WTC11 (cell line): ENCODE measurements around the gene ALK.

Experiments used
- ATF3 ChIP-seq: sonication (generic); formaldehyde crosslinking; conservative IDR thresholded peaks from 2 replicates; pipeline ENCODE4 v1.8.1; 2022; ENCODE audit warnings: mild to moderate bottlenecking, missing genetic modification reagents
- CREB1 ChIP-seq: sonication (generic); formaldehyde crosslinking; IDR thresholded peaks from 2 replicates; pipeline ENCODE4 v1.8.0; 2023; ENCODE audit warnings: mild to moderate bottlenecking, missing genetic modification reagents
- CREM ChIP-seq: sonication (generic); formaldehyde crosslinking; IDR thresholded peaks from 2 replicates; pipeline ENCODE4 v1.8.1; 2022; ENCODE audit warnings: mild to moderate bottlenecking, missing genetic modification reagents, moderate library complexity
- CTCF ChIP-seq: fragments of 200-600 bp; IDR thresholded peaks from 2 replicates; pipeline ENCODE4 v1.8.0; 2022; ENCODE audit warnings: antibody characterized with exemption
- MAX ChIP-seq: sonication (generic); formaldehyde crosslinking; IDR thresholded peaks from 2 replicates; pipeline ENCODE4 v1.8.0; 2022; ENCODE audit warnings: mild to moderate bottlenecking, missing genetic modification reagents
- NFYB ChIP-seq: sonication (generic); formaldehyde crosslinking; conservative IDR thresholded peaks from 2 replicates; pipeline ENCODE4 v1.8.0; 2022; ENCODE audit warnings: low read depth, missing genetic modification reagents
- NR1H2 ChIP-seq: sonication (generic); formaldehyde crosslinking; IDR thresholded peaks from 2 replicates; pipeline ENCODE4 v1.9.0; 2021; ENCODE audit warnings: mild to moderate bottlenecking, moderate library complexity, missing genetic modification reagents
- ZNF121 ChIP-seq: sonication (generic); formaldehyde crosslinking; IDR thresholded peaks from 2 replicates; pipeline ENCODE4 v1.8.0; 2023; ENCODE audit warnings: missing genetic modification reagents
- ZNF138 ChIP-seq: sonication (generic); formaldehyde crosslinking; conservative IDR thresholded peaks from 2 replicates; pipeline ENCODE4 v1.8.1; 2022; ENCODE audit warnings: mild to moderate bottlenecking, moderate library complexity, missing genetic modification reagents

- TF ChIP-seq CTCF = no peak
- no peak for TF ChIP-seq ZNF138 (CRISPR knock-in tag)
- no peak for TF ChIP-seq CREB1 (CRISPR knock-in tag)
- no peak for TF ChIP-seq MAX (CRISPR knock-in tag)
- TF ChIP-seq NFYB (CRISPR knock-in tag) = no peak
- no peak for TF ChIP-seq CREM (CRISPR knock-in tag)
- TF ChIP-seq NR1H2 (CRISPR knock-in tag) = no peak
- TF ChIP-seq ZNF121 (CRISPR knock-in tag) = no peak
- no peak for TF ChIP-seq ATF3 (CRISPR knock-in tag)
Observed at GRCh38 chr2:29816651-29817050, 104.7 kb downstream of the ALK start.
